C4-2B (cell line): ENCODE data around the gene APPL1.

Experiments
- CTCF ChIP-seq: fragments of 450-650 bp; conservative IDR thresholded peaks from 2 replicates; pipeline ENCODE4 v1.5.1; 2017; ENCODE audit warnings: mild to moderate bottlenecking
- ZFX ChIP-seq: fragments of 450-650 bp; IDR thresholded peaks from 2 replicates; pipeline ENCODE4 v1.6.1; 2017

- TF ChIP-seq CTCF (no peak), ZFX (no peak)
Measured at GRCh38 chr3:57261929-57262328, 34.4 kb downstream of the APPL1 start.
